Osteocyte (in vitro differentiated cells): Measurements from ENCODE around the gene CEP55. TPM values are rescaled to one million over a fixed set of nuclear protein-coding genes. Genes with fewer than 3 reads are reported as not detected.

Source experiments
- DNase-seq: peaks from one replicate; pipeline ENCODE4 v3.0.0; 2021; ENCODE audit warnings: mixed read lengths; ENCODE audit not compliant: unreplicated experiment; ENCODE audit errors: extremely low spot score
- H3K27ac Mint-ChIP-seq: one replicate; pipeline ENCODE4 v1.8.0; 2021; ENCODE audit warnings: mild to moderate bottlenecking, mixed read lengths; ENCODE audit not compliant: unreplicated experiment
- H3K27me3 Mint-ChIP-seq: one replicate; pipeline ENCODE4 v1.8.0; 2021; ENCODE audit warnings: mixed read lengths; ENCODE audit not compliant: unreplicated experiment
- H3K36me3 Mint-ChIP-seq: one replicate; pipeline ENCODE4 v1.8.0; 2021; ENCODE audit warnings: mixed read lengths; ENCODE audit not compliant: unreplicated experiment
- H3K4me1 Mint-ChIP-seq: one replicate; pipeline ENCODE4 v1.8.0; 2021; ENCODE audit warnings: mixed read lengths; ENCODE audit not compliant: unreplicated experiment
- H3K4me3 Mint-ChIP-seq: one replicate; pipeline ENCODE4 v1.8.0; 2021; ENCODE audit warnings: mild to moderate bottlenecking, moderate library complexity, mixed read lengths; ENCODE audit not compliant: unreplicated experiment
- H3K9me3 Mint-ChIP-seq: one replicate; pipeline ENCODE4 v1.8.0; 2021; ENCODE audit warnings: mixed read lengths; ENCODE audit not compliant: unreplicated experiment
- total RNA-seq: library from RNA; stranded (reverse); gene quantifications from 2 replicates; pipeline ENCODE4 v1.2.1, GENCODE V29; 2021
- TF ChIP-seq, protein P1 (sequence below): fragments of 200-600 bp; sonication (generic); IDR thresholded peaks from 2 replicates; pipeline ENCODE4 v1.5.0; 2021; ENCODE audit warnings: antibody characterized with exemption, mild to moderate bottlenecking, moderate library complexity

Gene CEP55
- total RNA-seq, 1 donor from 2014 or later: 9.5 TPM

DNA sequence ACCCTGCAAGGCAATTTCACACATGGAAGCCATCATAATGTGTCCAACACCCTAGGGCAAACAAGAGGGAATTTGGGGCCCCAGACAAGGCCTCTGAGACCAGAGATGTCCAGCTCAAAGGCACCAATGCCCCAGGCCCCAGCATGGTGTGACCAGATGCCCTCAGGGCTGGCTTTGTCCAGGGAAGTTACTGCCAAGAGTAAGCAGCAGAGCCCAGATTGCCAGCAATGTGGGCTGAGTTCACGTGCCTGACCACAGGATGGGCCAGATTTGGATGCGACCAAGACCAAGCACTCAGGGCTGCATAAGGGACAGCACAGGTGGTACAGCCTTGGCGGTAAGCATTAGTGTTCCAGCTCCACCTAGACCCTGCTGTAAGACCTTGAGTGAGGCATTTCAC, 27.0 kb upstream of the CEP55 start:
- H3K27me3 Mint-ChIP-seq: no peaks in the 10 kb centered on the region
- H3K4me1 Mint-ChIP-seq: peaks cover 90% of the 10 kb centered on the region
- H3K9me3 Mint-ChIP-seq: no peaks in the 10 kb centered on the region
- H3K36me3 Mint-ChIP-seq: peaks cover 32% of the 10 kb centered on the region
- no peak for DNase-seq
- TF ChIP-seq, protein P1, sequence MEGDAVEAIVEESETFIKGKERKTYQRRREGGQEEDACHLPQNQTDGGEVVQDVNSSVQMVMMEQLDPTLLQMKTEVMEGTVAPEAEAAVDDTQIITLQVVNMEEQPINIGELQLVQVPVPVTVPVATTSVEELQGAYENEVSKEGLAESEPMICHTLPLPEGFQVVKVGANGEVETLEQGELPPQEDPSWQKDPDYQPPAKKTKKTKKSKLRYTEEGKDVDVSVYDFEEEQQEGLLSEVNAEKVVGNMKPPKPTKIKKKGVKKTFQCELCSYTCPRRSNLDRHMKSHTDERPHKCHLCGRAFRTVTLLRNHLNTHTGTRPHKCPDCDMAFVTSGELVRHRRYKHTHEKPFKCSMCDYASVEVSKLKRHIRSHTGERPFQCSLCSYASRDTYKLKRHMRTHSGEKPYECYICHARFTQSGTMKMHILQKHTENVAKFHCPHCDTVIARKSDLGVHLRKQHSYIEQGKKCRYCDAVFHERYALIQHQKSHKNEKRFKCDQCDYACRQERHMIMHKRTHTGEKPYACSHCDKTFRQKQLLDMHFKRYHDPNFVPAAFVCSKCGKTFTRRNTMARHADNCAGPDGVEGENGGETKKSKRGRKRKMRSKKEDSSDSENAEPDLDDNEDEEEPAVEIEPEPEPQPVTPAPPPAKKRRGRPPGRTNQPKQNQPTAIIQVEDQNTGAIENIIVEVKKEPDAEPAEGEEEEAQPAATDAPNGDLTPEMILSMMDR: no peak
- peak overlapping the region; percentile 98 for H3K27ac Mint-ChIP-seq
- H3K4me3 Mint-ChIP-seq: no peak overlapping the region

DNA sequence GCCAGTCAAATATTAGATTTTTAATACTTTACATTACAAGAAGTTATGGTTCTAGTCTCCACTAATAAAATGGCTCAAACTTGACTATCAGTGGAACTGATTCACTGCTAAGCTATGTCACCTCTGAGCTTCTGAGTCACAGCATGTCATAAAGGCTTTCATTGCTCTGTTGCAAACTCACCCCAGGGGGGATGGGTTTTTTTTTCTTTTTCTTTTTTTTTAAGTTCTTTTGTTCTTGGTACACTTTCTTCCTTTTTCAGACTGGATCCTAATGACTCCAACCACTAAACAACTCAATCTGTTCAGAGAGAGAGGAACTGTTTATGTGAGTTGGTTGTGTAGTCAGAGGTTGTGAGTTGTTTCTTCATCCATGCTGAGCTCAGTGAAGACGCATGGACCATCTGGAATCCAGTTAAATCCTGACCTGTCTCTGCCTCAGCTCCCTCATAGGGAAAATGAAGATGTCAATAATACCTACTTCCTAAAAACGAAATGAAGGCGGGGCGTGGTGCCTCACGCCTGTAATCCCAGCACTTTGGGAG, 25.2 kb upstream of the CEP55 start:
- TF ChIP-seq, protein P1: no peak
- Mint-ChIP-seq H3K4me3 (peak overlapping the region; percentile 33), H3K4me1 (peaks cover 89% of the 10 kb centered on the region), H3K36me3 (peaks cover 38% of the 10 kb centered on the region), H3K9me3 (no peaks in the 10 kb centered on the region), H3K27ac (peak overlapping the region; percentile 98), H3K27me3 (no peaks in the 10 kb centered on the region)
- no peak for DNase-seq

DNA sequence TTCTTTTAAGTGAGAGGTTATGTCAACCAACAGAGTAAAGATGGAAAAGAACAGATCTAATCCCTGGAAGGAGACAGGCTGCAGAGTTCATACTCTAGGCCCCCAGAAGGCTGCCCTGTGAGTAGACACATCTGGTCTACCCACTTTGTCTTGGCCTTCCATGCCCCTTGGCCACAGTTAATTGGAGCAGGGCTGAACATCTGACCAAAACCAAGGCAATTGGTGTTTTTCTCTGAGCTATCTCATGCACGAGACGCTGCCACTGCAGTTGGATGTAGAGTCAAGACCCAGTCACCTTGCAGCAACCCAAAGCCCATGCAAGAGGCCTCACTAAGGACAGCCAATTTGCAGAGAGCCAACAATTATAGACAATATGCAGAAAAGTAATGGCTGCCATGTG, 23.3 kb upstream of the CEP55 start:
- H3K36me3 Mint-ChIP-seq: peaks cover 37% of the 10 kb centered on the region
- TF ChIP-seq, protein P1: no peak
- no peak for DNase-seq
- peaks cover 93% of the 10 kb centered on the region for H3K4me1 Mint-ChIP-seq
- no peaks in the 10 kb centered on the region for H3K9me3 Mint-ChIP-seq
- H3K27ac Mint-ChIP-seq: peak overlapping the region; percentile 98
- H3K4me3 Mint-ChIP-seq: no peak overlapping the region
- H3K27me3 Mint-ChIP-seq: no peaks in the 10 kb centered on the region

DNA sequence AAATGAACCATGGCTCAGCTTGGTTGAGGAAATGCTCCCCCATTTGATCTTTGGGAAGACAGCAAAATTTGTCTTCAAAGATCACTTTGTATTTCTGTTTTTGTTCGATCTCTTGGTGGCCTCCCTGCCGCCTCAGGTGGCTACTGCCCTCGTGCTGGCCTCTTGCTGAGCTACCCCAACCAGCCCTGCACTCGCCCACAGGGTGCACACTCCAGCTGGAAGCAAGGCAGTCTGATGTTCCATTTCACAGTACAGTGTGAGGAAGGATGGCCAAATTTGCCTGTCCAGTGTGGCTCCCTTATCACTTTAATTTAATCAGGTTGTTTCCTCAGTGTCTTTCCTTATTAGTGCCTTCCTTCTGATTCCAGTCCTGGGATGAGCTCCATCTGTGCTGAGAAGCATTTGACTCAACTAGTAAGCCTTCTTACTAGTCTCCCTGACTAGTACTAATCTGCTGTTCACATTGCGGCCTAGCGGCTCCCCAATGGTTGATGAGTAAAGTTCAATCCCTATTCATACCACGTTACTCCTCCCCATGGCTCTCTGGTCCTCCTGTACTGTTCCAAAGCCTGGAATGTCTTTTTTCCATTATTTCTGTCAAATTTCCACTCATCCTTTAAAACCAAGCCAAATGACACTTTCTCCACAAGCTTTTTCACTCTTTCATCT, 22.5 kb upstream of the CEP55 start:
- no peaks in the 10 kb centered on the region for H3K27me3 Mint-ChIP-seq
- peaks cover 33% of the 10 kb centered on the region for H3K36me3 Mint-ChIP-seq
- peak overlapping the region; percentile 98 for H3K27ac Mint-ChIP-seq
- TF ChIP-seq, protein P1: no peak
- H3K4me1 Mint-ChIP-seq: peaks cover 93% of the 10 kb centered on the region
- no peak for DNase-seq
- no peak overlapping the region for H3K4me3 Mint-ChIP-seq
- no peaks in the 10 kb centered on the region for H3K9me3 Mint-ChIP-seq

DNA sequence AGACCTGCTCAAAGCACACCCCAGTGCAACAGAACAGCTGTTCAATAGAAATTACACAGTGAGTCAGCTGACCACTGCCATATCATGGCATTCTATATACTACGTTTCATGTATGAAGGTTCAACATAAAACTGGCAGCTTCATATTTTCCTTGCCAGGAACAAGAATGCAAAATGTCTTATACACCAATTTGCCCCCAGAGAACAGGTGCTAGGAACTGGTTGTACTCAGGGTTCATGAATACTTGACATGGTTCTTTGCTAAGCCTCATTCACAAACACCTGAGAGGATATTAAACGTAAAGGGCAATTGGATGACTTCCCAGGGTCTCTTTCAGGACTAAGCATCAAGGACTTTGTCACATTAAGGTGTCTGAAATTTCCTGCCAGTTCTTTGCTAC, 21.2 kb upstream of the CEP55 start:
- H3K27ac Mint-ChIP-seq: peak overlapping the region; percentile 85
- DNase-seq: no peak
- no peak overlapping the region for H3K4me3 Mint-ChIP-seq
- H3K36me3 Mint-ChIP-seq: peaks cover 29% of the 10 kb centered on the region
- TF ChIP-seq, protein P1: no peak
- peaks cover 90% of the 10 kb centered on the region for H3K4me1 Mint-ChIP-seq
- H3K9me3 Mint-ChIP-seq: no peaks in the 10 kb centered on the region
- H3K27me3 Mint-ChIP-seq: no peaks in the 10 kb centered on the region
